ENCODE data around the gene EN2.

DNA sequence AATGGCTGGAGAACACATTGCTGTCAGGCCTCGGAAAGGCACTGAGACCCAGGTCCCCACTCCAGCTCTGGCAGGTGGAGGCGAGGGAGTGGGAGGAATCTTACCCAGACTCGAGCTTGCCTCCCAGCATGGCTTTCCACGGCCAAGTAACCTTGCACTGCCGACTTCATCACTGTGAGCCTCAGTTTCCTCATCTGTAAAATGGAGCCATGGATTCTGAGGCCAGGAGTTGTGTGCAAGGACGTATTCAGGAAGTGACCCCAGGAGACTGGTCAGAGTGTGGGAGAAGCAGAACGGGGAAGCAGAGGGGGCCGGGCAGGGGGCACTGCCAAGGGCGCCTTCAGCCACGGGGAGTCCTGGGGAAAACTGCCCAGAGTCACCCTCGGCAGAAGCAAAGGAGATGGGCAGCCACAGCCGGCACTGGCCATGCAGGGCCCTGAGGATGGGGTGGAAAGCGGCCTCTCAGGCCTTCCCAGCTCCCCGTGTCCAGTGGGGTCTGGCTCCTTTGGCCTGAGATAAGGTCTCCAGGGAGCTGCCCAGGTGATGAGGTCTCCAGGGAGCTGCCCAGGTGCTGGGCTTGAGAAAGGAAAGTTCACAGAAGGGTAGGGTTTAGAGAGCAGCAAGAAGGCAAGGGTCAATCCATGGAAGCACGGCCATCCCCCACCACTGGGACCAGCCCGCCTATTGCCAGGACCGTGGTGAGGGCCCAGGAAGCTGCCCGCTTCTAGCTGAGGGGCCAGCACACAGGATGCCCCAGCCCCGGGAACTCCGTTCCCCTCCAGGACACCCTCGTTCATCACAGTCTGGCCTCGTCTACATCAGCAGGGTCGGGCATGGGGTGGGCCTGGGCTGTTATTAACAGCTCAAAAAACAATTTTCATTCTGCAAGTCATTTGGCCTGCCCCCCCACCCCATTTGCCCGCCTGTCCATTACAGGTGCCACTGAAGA lies 34.3 kb upstream of the EN2 start:
- TF ChIP-seq POLR2A (IDR thresholded peaks at IDR 0.05; ENCODE audit: low read depth, low read length) (no peak), TAF1 (IDR thresholded peaks at IDR 0.05; ENCODE audit: borderline replicate concordance, low read depth, low read length) (no peak)

All from GM12892 (cell line).